HG03442 (cell line): ENCODE measurements around the gene HSD3B7.

Experiments
- ATAC-seq: cut with Tn5 transposase; IDR thresholded peaks from one replicate; pipeline ENCODE4 v1.9.1; 2021; ENCODE audit warnings: mild to moderate bottlenecking, moderate library complexity; ENCODE audit not compliant: unreplicated experiment

Gene HSD3B7

GRCh38 chr16:30982548-30983288 lies 2.3 kb upstream of the HSD3B7 start:
- no peak for ATAC-seq

GRCh38 chr16:30983289-30983889 lies 1.6 kb upstream of the HSD3B7 start:
- ATAC-seq, result no peak

GRCh38 chr16:30983898-30984610 lies 953 bp upstream of the HSD3B7 start:
- no peak for ATAC-seq

DNA sequence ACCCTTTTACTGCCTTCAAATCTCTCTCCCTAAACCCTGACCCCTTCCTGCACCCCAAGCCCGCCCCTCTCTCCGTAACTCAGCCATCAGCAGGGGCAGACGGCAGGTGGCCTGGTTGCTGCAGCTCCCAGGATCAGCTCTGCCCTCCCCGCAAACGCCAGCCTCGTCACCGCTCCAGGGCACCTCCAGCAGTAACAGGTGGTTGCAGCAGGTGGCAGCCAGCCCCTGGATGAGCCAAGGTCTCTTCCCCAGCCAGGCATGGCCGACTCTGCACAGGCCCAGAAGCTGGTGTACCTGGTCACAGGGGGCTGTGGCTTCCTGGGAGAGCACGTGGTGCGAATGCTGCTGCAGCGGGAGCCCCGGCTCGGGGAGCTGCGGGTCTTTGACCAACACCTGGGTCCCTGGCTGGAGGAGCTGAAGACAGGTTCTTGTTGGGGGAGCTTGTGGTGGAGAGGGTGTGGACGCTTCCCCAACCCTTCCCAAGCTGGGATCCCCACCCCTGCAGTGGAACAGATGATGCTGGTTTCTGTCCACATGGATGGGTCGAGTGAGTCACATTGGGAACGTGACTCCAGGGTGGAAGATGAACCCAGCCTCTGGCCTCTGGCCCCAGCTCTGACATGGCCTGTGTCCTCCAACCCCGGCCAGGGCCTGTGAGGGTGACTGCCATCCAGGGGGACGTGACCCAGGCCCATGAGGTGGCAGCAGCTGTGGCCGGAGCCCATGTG lies 558 bp downstream of the HSD3B7 start:
- ATAC-seq, result no peak

DNA sequence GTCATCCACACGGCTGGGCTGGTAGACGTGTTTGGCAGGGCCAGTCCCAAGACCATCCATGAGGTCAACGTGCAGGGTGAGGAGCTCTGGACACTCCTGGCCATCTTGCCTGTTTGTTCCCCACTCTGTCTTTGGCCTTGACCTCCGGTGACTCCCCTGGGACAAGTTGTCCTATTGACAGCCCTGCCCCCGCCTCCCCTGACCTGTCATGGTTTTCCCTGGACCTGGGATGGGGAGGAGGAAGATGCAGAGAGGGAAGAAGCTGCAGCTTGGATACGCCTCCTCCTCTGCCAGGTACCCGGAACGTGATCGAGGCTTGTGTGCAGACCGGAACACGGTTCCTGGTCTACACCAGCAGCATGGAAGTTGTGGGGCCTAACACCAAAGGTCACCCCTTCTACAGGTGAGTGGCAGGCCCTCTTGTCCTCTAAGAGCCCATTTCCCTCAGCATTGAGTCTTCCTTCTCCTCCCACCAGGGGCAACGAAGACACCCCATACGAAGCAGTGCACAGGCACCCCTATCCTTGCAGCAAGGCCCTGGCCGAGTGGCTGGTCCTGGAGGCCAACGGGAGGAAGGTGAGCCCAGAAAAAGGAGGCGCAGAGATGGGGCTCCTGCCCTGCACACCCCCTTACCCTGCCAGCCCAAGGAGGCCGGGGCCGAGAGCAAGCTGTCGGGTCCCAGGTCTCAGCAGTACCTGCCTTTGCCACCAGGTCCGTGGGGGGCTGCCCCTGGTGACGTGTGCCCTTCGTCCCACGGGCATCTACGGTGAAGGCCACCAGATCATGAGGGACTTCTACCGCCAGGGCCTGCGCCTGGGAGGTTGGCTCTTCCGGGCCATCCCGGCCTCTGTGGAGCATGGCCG lies 1.4 kb downstream of the HSD3B7 start:
- no peak for ATAC-seq

DNA sequence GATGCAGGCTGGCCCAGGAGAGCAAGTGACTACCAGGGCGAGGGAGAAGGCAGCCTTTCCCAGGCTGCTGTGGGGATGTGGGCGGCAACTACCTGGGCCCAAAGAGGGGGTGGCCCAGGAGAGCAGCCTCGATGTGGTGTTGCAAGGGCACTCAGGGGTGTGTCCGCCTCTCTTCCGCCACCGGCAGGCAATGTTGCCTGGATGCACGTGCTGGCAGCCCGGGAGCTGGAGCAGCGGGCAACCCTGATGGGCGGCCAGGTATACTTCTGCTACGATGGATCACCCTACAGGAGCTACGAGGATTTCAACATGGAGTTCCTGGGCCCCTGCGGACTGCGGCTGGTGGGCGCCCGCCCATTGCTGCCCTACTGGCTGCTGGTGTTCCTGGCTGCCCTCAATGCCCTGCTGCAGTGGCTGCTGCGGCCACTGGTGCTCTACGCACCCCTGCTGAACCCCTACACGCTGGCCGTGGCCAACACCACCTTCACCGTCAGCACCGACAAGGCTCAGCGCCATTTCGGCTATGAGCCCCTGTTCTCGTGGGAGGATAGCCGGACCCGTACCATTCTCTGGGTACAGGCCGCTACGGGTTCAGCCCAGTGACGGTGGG lies 2.7 kb downstream of the HSD3B7 start:
- ATAC-seq, result no peak

- ATAC-seq, result no peak
Observed at GRCh38 chr16:30989469-30990047, 4.6 kb downstream of the HSD3B7 start.

- ATAC-seq, result no peak
Observed at GRCh38 chr16:30990105-30990504, 5.1 kb downstream of the HSD3B7 start.

- ATAC-seq, result no peak
Observed at GRCh38 chr16:30991052-30991451, 6.0 kb downstream of the HSD3B7 start.

DNA sequence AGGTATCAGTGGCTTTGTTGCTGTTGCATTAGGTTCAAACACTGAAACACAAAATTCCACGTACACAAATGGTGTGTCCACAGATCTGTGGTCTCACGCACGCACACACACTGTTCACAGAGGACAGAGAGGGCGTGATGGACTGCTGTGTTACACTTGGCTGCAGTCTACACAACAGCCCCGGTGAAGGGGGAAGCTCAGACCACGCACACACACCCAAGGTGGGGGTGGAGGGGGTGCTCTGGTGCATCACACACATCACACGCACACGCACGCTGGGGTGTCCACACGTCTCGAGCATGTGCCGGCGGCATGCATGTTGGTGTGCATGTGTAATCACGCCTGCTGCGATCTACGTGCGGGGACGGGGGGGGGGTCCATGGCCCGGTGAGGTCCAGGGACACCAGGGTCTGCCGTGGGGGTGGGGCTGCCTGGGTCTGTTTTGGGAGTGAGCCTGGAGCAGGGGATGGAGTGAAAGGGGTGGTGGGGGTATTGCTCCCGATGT lies 7.3 kb downstream of the HSD3B7 start:
- ATAC-seq, result no peak

GRCh38 chr16:30992931-30993816 lies 8.2 kb downstream of the HSD3B7 start:
- ATAC-seq, result no peak

DNA sequence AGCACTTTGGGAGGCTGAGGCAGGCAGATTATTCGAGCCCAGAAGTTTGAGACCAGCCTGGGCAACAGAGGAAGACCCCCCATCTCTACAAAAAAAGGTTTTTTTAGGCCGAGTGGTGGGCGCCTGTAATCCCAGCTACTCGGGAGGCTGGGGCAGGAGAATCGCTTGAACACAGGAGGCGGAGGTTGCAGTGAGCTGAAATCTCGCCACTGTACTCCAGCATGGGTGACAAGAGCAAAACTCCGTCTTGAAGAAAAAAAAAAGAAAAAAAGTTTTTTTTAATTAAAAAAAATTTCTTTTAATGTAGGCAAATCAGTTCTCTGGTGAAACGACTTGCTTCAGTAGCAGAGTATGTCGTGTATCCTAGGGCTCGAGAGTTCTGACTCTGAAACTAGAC lies 10.9 kb downstream of the HSD3B7 start:
- no peak for ATAC-seq

DNA sequence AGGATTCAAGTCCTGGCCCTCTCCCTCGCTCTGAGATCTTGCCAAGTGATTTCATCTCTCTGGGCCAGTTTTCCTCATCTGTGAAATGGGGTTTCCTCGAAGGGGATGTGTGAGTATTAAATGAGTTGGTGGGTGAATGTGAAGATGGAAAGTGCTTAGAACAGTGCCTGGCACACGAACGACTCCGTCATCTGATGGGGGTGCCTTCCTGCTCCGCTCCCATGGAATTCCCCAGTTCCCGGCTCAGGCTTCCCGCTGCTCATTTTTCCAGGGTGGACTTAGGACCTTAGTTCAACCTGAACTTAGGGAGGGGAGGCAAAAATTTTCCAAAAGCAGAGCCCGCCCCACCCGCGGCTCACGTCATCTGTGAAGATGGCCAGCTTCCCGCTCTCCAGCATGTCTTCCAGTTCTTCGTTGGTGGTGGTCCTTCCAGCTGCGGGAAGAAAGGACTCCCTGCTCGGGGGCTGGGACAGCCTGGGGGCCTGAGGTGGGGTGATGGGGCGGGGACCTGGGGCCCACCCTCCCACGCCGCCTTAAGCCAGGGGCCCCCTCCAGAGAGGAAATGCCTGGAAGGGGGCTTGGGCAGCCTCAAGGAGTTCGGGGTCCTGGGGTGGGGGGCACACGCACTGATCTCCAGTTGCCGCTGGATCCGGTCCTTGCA lies 11.4 kb downstream of the HSD3B7 start:
- peak; percentile 5 for ATAC-seq

DNA sequence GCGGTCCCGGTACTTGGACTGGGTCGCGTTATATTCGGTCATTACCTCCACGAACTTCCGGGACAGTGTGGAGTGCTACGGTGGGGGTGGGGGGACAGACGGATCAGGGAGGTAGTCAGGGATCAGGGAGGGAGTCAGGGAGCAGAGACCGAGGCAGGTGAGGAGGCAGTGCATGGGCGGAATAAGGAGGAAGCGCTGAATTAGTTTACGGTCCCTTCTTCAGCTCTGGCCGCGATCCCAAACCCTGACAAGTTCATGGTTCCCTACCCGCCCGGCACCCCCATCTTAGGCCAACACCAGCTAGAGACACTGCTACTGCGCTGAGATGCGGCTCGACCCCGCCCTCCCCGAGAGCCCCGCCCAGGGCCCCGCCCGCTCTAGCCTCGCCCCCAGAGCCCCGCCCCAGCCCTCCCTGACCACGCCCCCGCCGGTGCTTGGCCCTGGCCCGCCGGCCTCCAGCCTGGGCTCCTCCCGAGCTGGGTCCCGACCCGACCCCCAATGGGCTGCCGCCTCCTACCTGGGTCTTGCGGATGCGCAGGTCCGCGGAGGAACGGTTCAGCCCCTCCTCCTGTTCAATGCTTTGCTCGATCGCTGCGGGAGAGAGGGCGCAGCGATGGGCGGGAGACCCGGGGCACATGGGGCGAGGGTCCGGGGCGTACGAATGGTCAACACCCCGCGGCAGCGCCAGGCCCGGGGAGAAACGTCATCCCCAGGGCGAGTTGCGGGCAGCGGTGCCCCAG lies 12.1 kb downstream of the HSD3B7 start:
- ATAC-seq, result peak; percentile 66

- ATAC-seq, result no peak
Observed at GRCh38 chr16:30997725-30998711, 13.0 kb downstream of the HSD3B7 start.
